PFSK-1 (cell line): Measurements from ENCODE around the gene PKP1.

ENCODE experiments used
- FOXP2 ChIP-seq: optimal IDR thresholded peaks from 2 replicates; pipeline ENCODE3; 2011; ENCODE audit warnings: borderline replicate concordance, control low read depth, inconsistent platforms; ENCODE audit not compliant: insufficient read depth; ENCODE audit errors: extremely low read length, extremely low read depth
- POLR2AphosphoS5 ChIP-seq: IDR thresholded peaks from 2 replicates; pipeline ENCODE4 v1.6.1; 2012; ENCODE audit warnings: low read depth, mild to moderate bottlenecking, control low read depth, low read length, moderate library complexity
- REST ChIP-seq, 2 experiments: IDR thresholded peaks; 2 replicates each; pipeline versions ENCODE4 v1.6.1 to v1.8.0; 2011 to 2012; ENCODE audit warnings: low read depth in 2 of 2, low read length in 2 of 2, control low read depth in 1 of 2, inconsistent platforms in 1 of 2, mild to moderate bottlenecking in 1 of 2, moderate library complexity in 1 of 2; ENCODE audit not compliant: insufficient read depth in 1 of 2
- SIN3A ChIP-seq: IDR thresholded peaks from 2 replicates; pipeline ENCODE4 v1.6.1; 2012; ENCODE audit warnings: mild to moderate bottlenecking, low read length, moderate library complexity, borderline replicate concordance; ENCODE audit not compliant: insufficient read depth
- TAF1 ChIP-seq: IDR thresholded peaks from 2 replicates; pipeline ENCODE4 v1.6.1; 2012; ENCODE audit warnings: low read length, control low read depth, borderline replicate concordance; ENCODE audit not compliant: insufficient read depth

The PKP1 gene

DNA sequence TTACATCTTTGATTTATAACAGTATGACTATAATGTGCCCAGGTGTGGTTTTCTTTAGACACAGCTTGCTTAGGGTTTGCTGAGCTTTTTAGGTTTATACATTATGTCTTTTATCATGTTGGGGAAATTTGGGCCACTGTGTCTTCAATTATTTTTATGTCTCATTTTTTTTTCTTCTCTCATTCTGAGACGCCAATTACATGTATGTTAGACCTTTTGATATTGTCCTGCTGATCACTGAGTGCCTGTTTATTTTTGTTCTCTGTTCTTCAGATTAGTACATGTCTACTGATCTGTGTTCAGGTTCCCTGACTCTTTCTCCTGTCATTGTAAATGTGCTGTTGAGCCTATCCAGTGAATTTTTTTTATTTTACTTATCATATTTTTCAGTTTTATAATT is 58.1 kb downstream of the PKP1 start:
- TF ChIP-seq SIN3A (no peak), REST (IDR thresholded peaks at IDR 0.05; ENCODE audit: insufficient read depth in 1 of 2, low read depth in 2 of 2, low read length in 2 of 2) (no peak), TAF1 (no peak), FOXP2 (no peak), POLR2AphosphoS5 (no peak)

DNA sequence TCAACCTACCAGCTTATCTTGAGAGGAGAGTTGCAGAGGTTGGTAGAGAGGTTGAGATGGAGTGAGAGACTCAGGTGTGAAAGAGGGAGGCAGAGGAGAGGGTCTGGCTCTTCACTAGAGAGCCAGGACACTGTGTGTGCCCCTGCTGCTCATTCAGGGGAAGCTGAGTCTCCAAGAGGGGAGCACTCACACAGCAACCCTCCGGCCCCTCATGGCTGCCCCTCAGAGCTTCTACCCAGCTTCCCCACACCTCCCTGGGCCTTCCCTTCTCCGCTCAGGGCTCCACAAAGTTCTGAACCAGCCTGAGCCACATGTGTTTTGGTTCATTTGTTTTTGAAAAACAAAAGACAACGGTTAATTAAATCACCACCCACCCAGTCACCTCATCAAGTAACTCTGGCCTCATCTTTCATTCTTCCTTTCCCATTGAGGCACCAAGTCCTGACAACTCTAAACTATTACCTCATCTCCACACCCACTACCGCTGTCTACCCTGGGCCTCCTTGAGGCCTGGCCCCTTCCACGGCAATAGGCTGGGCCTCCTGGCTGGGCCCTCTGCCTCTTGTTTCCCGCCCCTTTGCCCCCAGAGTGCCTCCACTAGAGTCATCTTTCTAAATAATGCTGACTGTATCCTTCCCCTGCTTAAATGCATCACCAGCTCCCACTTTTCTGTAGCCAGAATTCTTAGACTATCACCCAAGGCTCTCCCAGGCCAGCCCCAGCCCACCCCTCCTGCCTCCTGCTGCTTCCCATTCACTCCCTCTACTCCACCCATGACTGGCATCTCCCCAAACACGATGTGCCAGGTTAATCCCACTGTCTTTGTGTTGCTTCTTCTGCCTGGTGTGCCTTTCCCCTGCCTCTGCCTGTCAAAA is 61.1 kb downstream of the PKP1 start:
- TF ChIP-seq FOXP2 (no peak), REST (IDR thresholded peaks at IDR 0.05; ENCODE audit: insufficient read depth in 1 of 2, low read depth in 2 of 2, low read length in 2 of 2) (no peak), POLR2AphosphoS5 (no peak)

DNA sequence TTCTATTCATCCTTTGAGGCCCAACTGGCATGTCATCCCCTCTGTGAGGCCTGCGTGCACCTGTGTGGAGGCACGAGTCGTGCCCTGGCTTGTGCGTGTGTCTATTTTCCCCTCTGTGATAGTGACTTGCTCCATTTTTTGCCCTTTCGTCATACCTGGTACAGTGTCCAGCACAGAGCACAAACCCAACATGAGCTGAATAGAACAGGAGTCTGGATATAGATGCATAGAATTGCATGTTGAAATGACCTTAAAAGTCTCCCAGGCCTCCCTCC is 61.7 kb downstream of the PKP1 start:
- no peak for TF ChIP-seq POLR2AphosphoS5
- no peak for TF ChIP-seq SIN3A
- TF ChIP-seq FOXP2, result no peak
- TF ChIP-seq REST (IDR thresholded peaks at IDR 0.05; ENCODE audit: insufficient read depth in 1 of 2, low read depth in 2 of 2, low read length in 2 of 2), result no peak
- TF ChIP-seq TAF1, result no peak

GRCh38 chr1:201346337-201346939 is 63.1 kb downstream of the PKP1 start:
- TF ChIP-seq SIN3A (no peak), FOXP2 (no peak), REST (IDR thresholded peaks at IDR 0.05; ENCODE audit: insufficient read depth in 1 of 2, low read depth in 2 of 2, low read length in 2 of 2) (no peak), TAF1 (no peak), POLR2AphosphoS5 (no peak)
